ENCODE measurements around the gene TPP1. TPM values are rescaled to one million over a fixed set of nuclear protein-coding genes. Genes with fewer than 3 reads are reported as not detected.

Gene TPP1
- total RNA-seq, 4 donors from 2014 or later = 45.6 to 81.3 (median 58.0) TPM

DNA sequence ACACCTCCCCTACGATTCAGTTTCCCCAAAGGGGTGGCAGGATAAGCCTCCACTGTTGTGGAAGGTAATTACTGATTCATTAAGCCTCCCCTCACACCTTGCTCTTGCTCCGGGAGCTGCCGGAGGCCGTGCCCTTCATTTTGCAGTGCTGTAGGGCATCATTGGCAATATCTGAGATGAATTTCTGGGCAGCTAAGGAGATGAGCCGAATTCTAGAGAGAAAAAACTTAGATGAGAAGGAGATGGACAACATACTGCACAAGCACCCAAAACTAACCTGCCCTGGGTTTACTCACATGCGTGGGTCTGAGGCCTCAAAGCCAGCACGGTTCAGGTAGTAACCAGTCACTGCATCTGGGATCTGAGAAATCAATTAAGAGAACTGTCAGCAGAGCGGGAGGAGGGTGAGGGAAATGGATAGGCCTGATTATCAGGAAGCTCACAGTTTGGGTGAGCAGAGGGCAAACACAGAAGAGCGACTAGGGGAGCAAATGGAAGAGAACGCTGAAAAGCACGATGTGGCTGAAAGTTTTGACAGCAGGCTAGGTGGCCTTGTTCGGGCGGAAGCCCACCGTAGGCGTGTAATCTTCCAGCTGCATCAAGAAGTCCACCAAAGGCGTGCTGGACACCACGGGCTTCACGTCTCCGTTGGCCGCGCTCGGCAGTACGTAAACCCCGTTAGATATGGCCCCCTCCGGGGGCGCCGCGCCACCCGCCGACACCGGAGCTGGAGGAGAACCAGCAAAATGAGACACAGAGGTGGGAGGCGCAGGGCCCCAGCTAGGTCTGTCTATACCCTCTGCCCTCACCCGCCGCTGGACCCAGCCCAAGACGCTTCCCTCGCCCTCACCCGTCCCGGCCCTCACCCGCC lies 7.9 kb downstream of the TPP1 start:
- peak overlapping the region; percentile 93 to 100 (median 96) for H3K27ac ChIP-seq
- no peak for DNase-seq (ENCODE audit: low spot score in 2 of 2)
- peak overlapping the region; percentile 51 to 93 (median 79) for H3K4me3 ChIP-seq
- 15 to 16% methylated on average over 29 to 31 of the region's 39 CpGs for WGBS, 2 donors
- H3K27me3 ChIP-seq = no peaks in the 10 kb centered on the region
- H3K4me1 ChIP-seq = peaks cover 0 to 63% (median 26%) of the 10 kb centered on the region in 4 donors
- peaks cover 7 to 67% (median 32%) of the 10 kb centered on the region in 3 donors for H3K36me3 ChIP-seq
- H3K9me3 ChIP-seq = no peaks in the 10 kb centered on the region
- TF ChIP-seq EP300 (IDR thresholded peaks at IDR 0.05) (no peak), POLR2A (IDR thresholded peaks at IDR 0.05) (no peak)
- TF ChIP-seq, protein P1, sequence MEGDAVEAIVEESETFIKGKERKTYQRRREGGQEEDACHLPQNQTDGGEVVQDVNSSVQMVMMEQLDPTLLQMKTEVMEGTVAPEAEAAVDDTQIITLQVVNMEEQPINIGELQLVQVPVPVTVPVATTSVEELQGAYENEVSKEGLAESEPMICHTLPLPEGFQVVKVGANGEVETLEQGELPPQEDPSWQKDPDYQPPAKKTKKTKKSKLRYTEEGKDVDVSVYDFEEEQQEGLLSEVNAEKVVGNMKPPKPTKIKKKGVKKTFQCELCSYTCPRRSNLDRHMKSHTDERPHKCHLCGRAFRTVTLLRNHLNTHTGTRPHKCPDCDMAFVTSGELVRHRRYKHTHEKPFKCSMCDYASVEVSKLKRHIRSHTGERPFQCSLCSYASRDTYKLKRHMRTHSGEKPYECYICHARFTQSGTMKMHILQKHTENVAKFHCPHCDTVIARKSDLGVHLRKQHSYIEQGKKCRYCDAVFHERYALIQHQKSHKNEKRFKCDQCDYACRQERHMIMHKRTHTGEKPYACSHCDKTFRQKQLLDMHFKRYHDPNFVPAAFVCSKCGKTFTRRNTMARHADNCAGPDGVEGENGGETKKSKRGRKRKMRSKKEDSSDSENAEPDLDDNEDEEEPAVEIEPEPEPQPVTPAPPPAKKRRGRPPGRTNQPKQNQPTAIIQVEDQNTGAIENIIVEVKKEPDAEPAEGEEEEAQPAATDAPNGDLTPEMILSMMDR (IDR thresholded peaks at IDR 0.05) = no peak

DNA sequence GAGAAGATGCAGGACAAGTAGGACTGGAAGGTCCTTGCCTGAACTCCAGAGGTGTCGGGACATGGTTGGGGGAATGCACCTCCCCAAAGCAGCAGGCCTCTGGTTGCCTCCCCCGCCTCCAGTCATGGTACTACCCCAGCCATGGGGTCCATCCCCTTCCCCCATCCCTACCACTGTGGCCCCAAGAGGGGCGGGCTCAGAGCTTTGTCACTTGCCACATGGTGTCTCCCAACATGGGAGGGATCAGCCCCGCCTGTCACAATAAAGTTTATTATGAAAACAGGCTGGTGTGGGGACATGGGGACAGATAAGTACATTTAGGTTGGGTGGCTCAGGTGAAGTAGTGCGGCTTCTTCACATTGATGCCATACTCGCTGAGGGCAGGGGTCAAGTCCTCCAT lies 8.6 kb downstream of the TPP1 start:
- H3K9me3 ChIP-seq = no peaks in the 10 kb centered on the region
- peaks cover 0 to 70% (median 33%) of the 10 kb centered on the region in 4 donors for H3K4me1 ChIP-seq
- DNase-seq (ENCODE audit: low spot score in 2 of 2) = no peak
- peak overlapping the region in 1 of 4 donors; percentile 78 for H3K4me3 ChIP-seq
- peak overlapping the region in 2 of 4 donors; percentile 98 to 100 for H3K27ac ChIP-seq
- 84 to 86% methylated on average over 6 of the region's 6 CpGs for WGBS, 2 donors
- TF ChIP-seq EP300 (IDR thresholded peaks at IDR 0.05) (no peak), POLR2A (IDR thresholded peaks at IDR 0.05) (no peak)
- TF ChIP-seq, protein P1 (IDR thresholded peaks at IDR 0.05) = no peak
- H3K27me3 ChIP-seq = no peaks in the 10 kb centered on the region
- peaks cover 7 to 59% (median 32%) of the 10 kb centered on the region in 3 donors for H3K36me3 ChIP-seq

DNA sequence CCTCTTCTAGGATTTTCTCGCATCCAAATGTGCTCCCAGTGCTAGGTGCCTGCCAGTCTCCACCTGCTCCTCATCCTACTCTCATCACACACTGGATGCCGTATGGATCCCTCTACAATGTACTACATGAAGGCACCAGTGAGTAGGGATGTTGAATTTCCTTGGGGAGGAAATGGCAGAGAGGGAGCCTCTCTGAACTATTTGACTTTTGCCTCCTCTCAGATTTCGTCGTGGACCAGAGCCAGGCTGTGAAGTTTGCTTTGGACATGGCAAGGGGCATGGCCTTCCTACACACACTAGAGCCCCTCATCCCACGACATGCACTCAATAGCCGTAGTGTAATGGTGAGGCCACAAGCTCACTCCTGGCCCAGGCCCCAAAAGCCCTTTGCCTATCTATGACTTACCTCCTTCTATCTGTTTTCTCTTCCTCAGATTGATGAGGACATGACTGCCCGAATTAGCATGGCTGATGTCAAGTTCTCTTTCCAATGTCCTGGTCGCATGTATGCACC lies 9.7 kb downstream of the TPP1 start:
- Histone ChIP-seq H3K4me1 (peaks cover 0 to 80% (median 43%) of the 10 kb centered on the region in 4 donors), H3K36me3 (peaks cover 7 to 49% (median 22%) of the 10 kb centered on the region in 3 donors), H3K27me3 (no peaks in the 10 kb centered on the region), H3K4me3 (no peak overlapping the region), H3K9me3 (no peaks in the 10 kb centered on the region), H3K27ac (peak overlapping the region in 2 of 4 donors; percentile 97 to 99)
- no peak for DNase-seq (ENCODE audit: low spot score in 2 of 2)
- WGBS, 2 donors = 56 to 63% methylated on average over 8 of the region's 8 CpGs
- TF ChIP-seq EP300 (IDR thresholded peaks at IDR 0.05) = no peak
- TF ChIP-seq, protein P1 (IDR thresholded peaks at IDR 0.05) = no peak
- no peak for TF ChIP-seq POLR2A (IDR thresholded peaks at IDR 0.05)

DNA sequence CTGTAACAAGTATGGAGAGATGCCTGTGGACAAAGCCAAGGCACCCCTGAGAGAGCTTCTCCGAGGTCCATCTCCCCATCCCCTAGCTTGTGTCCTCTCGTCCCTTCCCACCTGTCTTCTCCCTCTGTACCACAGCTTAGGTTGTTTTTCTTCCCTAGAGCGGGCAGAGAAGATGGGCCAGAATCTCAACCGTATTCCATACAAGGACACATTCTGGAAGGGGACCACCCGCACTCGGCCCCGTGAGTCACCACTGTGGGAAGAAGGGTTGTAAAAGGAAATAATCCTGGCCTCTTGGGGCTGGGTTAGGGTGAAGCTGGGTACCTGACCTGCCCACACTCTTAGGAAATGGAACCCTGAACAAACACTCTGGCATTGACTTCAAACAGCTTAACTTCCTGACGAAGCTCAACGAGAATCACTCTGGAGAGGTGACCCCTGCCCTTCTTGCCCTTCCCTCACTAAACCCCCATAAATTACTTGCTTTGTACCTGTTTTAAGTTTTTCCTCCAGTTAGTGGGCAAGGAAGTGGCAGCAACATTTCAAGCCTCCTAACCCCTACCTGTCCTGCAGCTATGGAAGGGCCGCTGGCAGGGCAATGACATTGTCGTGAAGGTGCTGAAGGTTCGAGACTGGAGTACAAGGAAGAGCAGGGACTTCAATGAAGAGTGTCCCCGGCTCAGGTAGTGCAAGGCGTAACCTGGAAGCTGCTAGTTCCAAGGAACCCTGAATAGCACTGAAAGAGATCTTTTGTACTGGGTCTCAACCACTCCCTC lies 10.3 kb downstream of the TPP1 start:
- H3K4me3 ChIP-seq = no peak overlapping the region
- DNase-seq (ENCODE audit: low spot score in 2 of 2) = no peak
- 74 to 78% methylated on average over 14 of the region's 14 CpGs for WGBS, 2 donors
- peak overlapping the region in 3 of 4 donors; percentile 18 to 99 (median 97) for H3K27ac ChIP-seq
- no peak for TF ChIP-seq POLR2A (IDR thresholded peaks at IDR 0.05)
- TF ChIP-seq EP300 (IDR thresholded peaks at IDR 0.05) = no peak
- no peaks in the 10 kb centered on the region for H3K27me3 ChIP-seq
- no peaks in the 10 kb centered on the region for H3K9me3 ChIP-seq
- H3K36me3 ChIP-seq = peaks cover 7 to 42% (median 22%) of the 10 kb centered on the region in 3 donors
- H3K4me1 ChIP-seq = peaks cover 0 to 82% (median 43%) of the 10 kb centered on the region in 4 donors

DNA sequence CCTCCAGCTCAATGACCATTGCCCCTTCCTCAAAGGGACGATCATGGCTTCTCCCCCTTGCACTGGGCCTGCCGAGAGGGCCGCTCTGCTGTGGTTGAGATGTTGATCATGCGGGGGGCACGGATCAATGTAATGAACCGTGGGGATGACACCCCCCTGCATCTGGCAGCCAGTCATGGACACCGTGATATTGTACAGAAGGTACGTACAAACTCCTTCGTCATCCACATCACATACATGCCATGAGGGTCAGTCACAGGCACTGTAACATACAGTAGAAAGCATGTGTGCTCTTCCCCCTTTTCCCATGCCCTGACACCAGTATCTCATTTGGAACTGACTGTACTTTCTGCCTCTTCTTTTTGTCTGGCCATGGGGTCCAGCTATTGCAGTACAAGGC lies 11.2 kb downstream of the TPP1 start:
- H3K36me3 ChIP-seq = peaks cover 7 to 39% (median 22%) of the 10 kb centered on the region in 3 donors
- 86 to 87% methylated on average over 9 of the region's 9 CpGs for WGBS, 2 donors
- H3K9me3 ChIP-seq = no peaks in the 10 kb centered on the region
- H3K4me1 ChIP-seq = peaks cover 0 to 76% (median 41%) of the 10 kb centered on the region in 4 donors
- no peak for DNase-seq (ENCODE audit: low spot score in 2 of 2)
- peak overlapping the region in 3 of 4 donors; percentile 95 to 99 (median 97) for H3K27ac ChIP-seq
- no peaks in the 10 kb centered on the region for H3K27me3 ChIP-seq
- TF ChIP-seq, protein P1 (IDR thresholded peaks at IDR 0.05) = no peak
- TF ChIP-seq EP300 (IDR thresholded peaks at IDR 0.05) = no peak
- no peak for TF ChIP-seq POLR2A (IDR thresholded peaks at IDR 0.05)
- no peak overlapping the region for H3K4me3 ChIP-seq
